GM23338 (cell line): ENCODE results near the gene GHDC. TPM values are rescaled to one million over a fixed set of nuclear protein-coding genes. Genes with fewer than 3 reads are reported as not detected.

Source experiments
- ATAC-seq: fragments of 200-7000 bp; cut with Tn5 transposase; 3 replicates; pipeline ENCODE4 v1.9.1; 2020
- DNase-seq: peaks from one replicate; pipeline ENCODE4 v3.0.0-alpha.2; 2015; ENCODE audit warnings: low spot score
- H2AFZ ChIP-seq: fragments of 200-600 bp; sonication (generic); 2 replicates; pipeline ENCODE4 v1.8.0; 2016; ENCODE audit warnings: antibody characterized with exemption, mild to moderate bottlenecking, moderate library complexity
- H3F3A ChIP-seq: fragments of 200-600 bp; sonication (generic); replicated peaks from 2 replicates; pipeline ENCODE4 v1.8.0; 2017; ENCODE audit warnings: antibody characterized with exemption, mixed run types, low read depth
- H3K27ac ChIP-seq: fragments of 200-600 bp; sonication (generic); 2 replicates; pipeline ENCODE4 v1.6.1; 2016; ENCODE audit warnings: low read depth
- H3K27me3 ChIP-seq: fragments of 200-600 bp; sonication (generic); 2 replicates; pipeline ENCODE4 v1.8.0; 2016; ENCODE audit warnings: mild to moderate bottlenecking, mixed run types, moderate library complexity; ENCODE audit not compliant: insufficient read depth
- H3K36me3 ChIP-seq: fragments of 200-600 bp; sonication (generic); 2 replicates; pipeline ENCODE4 v1.8.0; 2016; ENCODE audit warnings: mild to moderate bottlenecking; ENCODE audit not compliant: insufficient read depth
- H3K4me1 ChIP-seq: fragments of 200-600 bp; sonication (generic); 2 replicates; pipeline ENCODE4 v1.8.0; 2016; ENCODE audit warnings: mild to moderate bottlenecking, moderate library complexity; ENCODE audit not compliant: insufficient read depth
- H3K4me2 ChIP-seq: fragments of 200-600 bp; sonication (generic); 2 replicates; pipeline ENCODE4 v1.7.1; 2017; ENCODE audit warnings: mixed run types
- H3K4me3 ChIP-seq: fragments of 200-600 bp; sonication (generic); 2 replicates; pipeline ENCODE4 v1.6.1; 2016; ENCODE audit warnings: mixed run types
- H3K79me2 ChIP-seq: fragments of 200-600 bp; sonication (generic); replicated peaks from 2 replicates; pipeline ENCODE4 v1.8.0; 2017; ENCODE audit warnings: mild to moderate bottlenecking; ENCODE audit not compliant: insufficient read depth
- H3K9me2 ChIP-seq: fragments of 200-600 bp; sonication (generic); 2 replicates; pipeline ENCODE4 v1.8.0; 2017; ENCODE audit not compliant: insufficient read depth
- H4K20me1 ChIP-seq: fragments of 200-600 bp; sonication (generic); replicated peaks from 2 replicates; pipeline ENCODE4 v1.8.0; 2017; ENCODE audit warnings: mild to moderate bottlenecking; ENCODE audit not compliant: insufficient read depth
- H3K27ac Mint-ChIP-seq: 2 replicates; pipeline ENCODE4 v1.8.0; 2020; ENCODE audit warnings: inconsistent platforms, mild to moderate bottlenecking, moderate library complexity, mixed read lengths
- H3K27me3 Mint-ChIP-seq: 3 replicates; pipeline ENCODE4 v1.8.0; 2022; ENCODE audit warnings: low read depth, mild to moderate bottlenecking, moderate library complexity, mixed read lengths, inconsistent platforms; ENCODE audit not compliant: insufficient read depth, poor library complexity
- H3K36me3 Mint-ChIP-seq: 3 replicates; pipeline ENCODE4 v1.8.0; 2021; ENCODE audit warnings: low read depth, mild to moderate bottlenecking, inconsistent platforms, moderate library complexity, mixed read lengths
- H3K4me1 Mint-ChIP-seq: 3 replicates; pipeline ENCODE4 v1.8.0; 2020; ENCODE audit warnings: mild to moderate bottlenecking, inconsistent platforms, mixed read lengths
- H3K4me3 Mint-ChIP-seq: 3 replicates; pipeline ENCODE4 v1.8.0; 2021; ENCODE audit warnings: moderate library complexity, mild to moderate bottlenecking, inconsistent platforms, mixed read lengths
- H3K9me3 Mint-ChIP-seq: 3 replicates; pipeline ENCODE4 v1.8.0; 2020; ENCODE audit warnings: moderate library complexity, mild to moderate bottlenecking, inconsistent platforms, mixed read lengths
- CREB1 ChIP-seq: fragments of 250-450 bp; sonication (Bioruptor Pico); IDR thresholded peaks from 2 replicates; pipeline ENCODE4 v1.5.0; 2020; ENCODE audit warnings: low read depth, mild to moderate bottlenecking, moderate library complexity
- EZH2 ChIP-seq: fragments of 200-600 bp; sonication (generic); IDR thresholded peaks from one replicate; pipeline ENCODE4 v1.8.0; 2017; ENCODE audit warnings: antibody characterized with exemption, mild to moderate bottlenecking, low read depth; ENCODE audit not compliant: unreplicated experiment
- EZH2phosphoT487 ChIP-seq: fragments of 200-600 bp; sonication (generic); IDR thresholded peaks from one replicate; pipeline ENCODE4 v1.8.1; 2018; ENCODE audit warnings: antibody characterized with exemption; ENCODE audit not compliant: unreplicated experiment
- JUNB ChIP-seq: IDR thresholded peaks from one replicate; pipeline ENCODE4 v1.6.1; 2016; ENCODE audit warnings: antibody characterized with exemption; ENCODE audit not compliant: unreplicated experiment
- NANOG ChIP-seq: IDR thresholded peaks from 2 replicates; pipeline ENCODE4 v1.6.1; 2016; ENCODE audit warnings: antibody characterized with exemption, borderline replicate concordance
- POLR2AphosphoS5 ChIP-seq: IDR thresholded peaks from 2 replicates; pipeline ENCODE4 v1.6.1; 2016; ENCODE audit warnings: antibody characterized with exemption, low read depth
- STAT1 ChIP-seq: IDR thresholded peaks from one replicate; pipeline ENCODE4 v1.6.1; 2016; ENCODE audit warnings: antibody characterized with exemption; ENCODE audit not compliant: unreplicated experiment
- ZNF331 ChIP-seq: fragments of 250-450 bp; sonication (Bioruptor Pico); IDR thresholded peaks from 2 replicates; pipeline ENCODE4 v1.5.0; 2020; ENCODE audit warnings: low read depth, mild to moderate bottlenecking, moderate library complexity
- polyA plus RNA-seq: library from polyadenylated mRNA; unstranded; fragments of >200 nt; fragmentation: Nextera tagmentation; extraction: Ambion mirVana; gene quantifications from 2 replicates; pipeline ENCODE4 v1.2.1, GENCODE V29; 2016
- total RNA-seq: library from RNA; depleted of rRNA; stranded (reverse); fragments of >200 nt; shearing (Covaris generic); gene quantifications from 2 replicates; pipeline ENCODE4 v1.2.3, GENCODE V29; 2014
- TF ChIP-seq, protein P1 (sequence below): fragments of 250-450 bp; sonication (Bioruptor Pico); IDR thresholded peaks from 2 replicates; pipeline ENCODE4 v1.5.0; 2020; ENCODE audit warnings: mild to moderate bottlenecking, moderate library complexity
- TF ChIP-seq, protein P2 (sequence below), 2 experiments: fragments of 200-600 bp in 1 of 2; sonication (generic) in 1 of 2; conservative IDR thresholded peaks; 2 replicates each; pipeline versions ENCODE4 v1.5.1 to v1.6.1; 2016 to 2017; ENCODE audit warnings: antibody characterized with exemption in 2 of 2, low read depth in 2 of 2, mild to moderate bottlenecking in 2 of 2, moderate library complexity in 1 of 2
- TF ChIP-seq, protein P3 (sequence below): IDR thresholded peaks from 2 replicates; pipeline ENCODE4 v1.6.1; 2016; ENCODE audit warnings: antibody characterized with exemption
- TF ChIP-seq, protein P4 (sequence below): IDR thresholded peaks from one replicate; pipeline ENCODE4 v1.6.1; 2018; ENCODE audit warnings: antibody characterized with exemption; ENCODE audit not compliant: unreplicated experiment

GHDC gene
- total and polyA plus RNA-seq, 2 experiments from 2014 or later: 4.0 to 13.8 TPM

DNA sequence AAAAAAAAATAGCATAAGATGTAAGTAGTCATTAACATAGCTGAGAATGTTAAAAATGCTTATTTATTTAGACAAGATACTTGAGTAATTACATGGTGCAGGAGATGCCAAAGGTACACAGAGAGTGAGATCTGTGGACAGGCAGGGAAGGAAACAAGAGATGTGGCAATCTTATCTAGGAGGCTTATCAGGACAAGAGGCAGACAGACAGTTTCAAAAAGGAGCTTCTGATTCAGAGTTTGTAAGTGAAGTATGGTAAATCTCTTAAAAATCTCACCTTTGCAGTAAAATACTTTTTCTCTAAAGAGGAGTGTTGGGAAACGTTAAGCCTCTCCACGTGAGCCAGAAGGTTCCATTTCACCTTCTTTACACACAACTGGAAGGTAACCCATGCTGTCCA is 19.9 kb upstream of the GHDC start:
- TF ChIP-seq, protein P1, sequence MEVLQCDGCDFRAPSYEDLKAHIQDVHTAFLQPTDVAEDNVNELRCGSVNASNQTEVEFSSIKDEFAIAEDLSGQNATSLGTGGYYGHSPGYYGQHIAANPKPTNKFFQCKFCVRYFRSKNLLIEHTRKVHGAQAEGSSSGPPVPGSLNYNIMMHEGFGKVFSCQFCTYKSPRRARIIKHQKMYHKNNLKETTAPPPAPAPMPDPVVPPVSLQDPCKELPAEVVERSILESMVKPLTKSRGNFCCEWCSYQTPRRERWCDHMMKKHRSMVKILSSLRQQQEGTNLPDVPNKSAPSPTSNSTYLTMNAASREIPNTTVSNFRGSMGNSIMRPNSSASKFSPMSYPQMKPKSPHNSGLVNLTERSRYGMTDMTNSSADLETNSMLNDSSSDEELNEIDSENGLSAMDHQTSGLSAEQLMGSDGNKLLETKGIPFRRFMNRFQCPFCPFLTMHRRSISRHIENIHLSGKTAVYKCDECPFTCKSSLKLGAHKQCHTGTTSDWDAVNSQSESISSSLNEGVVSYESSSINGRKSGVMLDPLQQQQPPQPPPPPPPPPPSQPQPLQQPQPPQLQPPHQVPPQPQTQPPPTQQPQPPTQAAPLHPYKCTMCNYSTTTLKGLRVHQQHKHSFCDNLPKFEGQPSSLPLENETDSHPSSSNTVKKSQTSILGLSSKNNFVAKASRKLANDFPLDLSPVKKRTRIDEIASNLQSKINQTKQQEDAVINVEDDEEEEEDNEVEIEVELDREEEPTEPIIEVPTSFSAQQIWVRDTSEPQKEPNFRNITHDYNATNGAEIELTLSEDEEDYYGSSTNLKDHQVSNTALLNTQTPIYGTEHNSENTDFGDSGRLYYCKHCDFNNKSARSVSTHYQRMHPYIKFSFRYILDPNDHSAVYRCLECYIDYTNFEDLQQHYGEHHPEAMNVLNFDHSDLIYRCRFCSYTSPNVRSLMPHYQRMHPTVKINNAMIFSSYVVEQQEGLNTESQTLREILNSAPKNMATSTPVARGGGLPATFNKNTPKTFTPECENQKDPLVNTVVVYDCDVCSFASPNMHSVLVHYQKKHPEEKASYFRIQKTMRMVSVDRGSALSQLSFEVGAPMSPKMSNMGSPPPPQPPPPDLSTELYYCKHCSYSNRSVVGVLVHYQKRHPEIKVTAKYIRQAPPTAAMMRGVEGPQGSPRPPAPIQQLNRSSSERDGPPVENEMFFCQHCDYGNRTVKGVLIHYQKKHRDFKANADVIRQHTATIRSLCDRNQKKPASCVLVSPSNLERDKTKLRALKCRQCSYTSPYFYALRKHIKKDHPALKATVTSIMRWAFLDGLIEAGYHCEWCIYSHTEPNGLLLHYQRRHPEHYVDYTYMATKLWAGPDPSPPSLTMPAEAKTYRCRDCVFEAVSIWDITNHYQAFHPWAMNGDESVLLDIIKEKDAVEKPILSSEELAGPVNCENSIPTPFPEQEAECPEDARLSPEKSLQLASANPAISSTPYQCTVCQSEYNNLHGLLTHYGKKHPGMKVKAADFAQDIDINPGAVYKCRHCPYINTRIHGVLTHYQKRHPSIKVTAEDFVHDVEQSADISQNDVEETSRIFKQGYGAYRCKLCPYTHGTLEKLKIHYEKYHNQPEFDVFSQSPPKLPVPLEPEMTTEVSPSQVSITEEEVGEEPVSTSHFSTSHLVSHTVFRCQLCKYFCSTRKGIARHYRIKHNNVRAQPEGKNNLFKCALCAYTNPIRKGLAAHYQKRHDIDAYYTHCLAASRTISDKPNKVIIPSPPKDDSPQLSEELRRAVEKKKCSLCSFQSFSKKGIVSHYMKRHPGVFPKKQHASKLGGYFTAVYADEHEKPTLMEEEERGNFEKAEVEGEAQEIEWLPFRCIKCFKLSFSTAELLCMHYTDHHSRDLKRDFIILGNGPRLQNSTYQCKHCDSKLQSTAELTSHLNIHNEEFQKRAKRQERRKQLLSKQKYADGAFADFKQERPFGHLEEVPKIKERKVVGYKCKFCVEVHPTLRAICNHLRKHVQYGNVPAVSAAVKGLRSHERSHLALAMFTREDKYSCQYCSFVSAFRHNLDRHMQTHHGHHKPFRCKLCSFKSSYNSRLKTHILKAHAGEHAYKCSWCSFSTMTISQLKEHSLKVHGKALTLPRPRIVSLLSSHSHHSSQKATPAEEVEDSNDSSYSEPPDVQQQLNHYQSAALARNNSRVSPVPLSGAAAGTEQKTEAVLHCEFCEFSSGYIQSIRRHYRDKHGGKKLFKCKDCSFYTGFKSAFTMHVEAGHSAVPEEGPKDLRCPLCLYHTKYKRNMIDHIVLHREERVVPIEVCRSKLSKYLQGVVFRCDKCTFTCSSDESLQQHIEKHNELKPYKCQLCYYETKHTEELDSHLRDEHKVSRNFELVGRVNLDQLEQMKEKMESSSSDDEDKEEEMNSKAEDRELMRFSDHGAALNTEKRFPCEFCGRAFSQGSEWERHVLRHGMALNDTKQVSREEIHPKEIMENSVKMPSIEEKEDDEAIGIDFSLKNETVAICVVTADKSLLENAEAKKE: no peak
- TF ChIP-seq STAT1 (no peak), ZNF331 (CRISPR knock-in tag) (no peak), EZH2phosphoT487 (no peak), JUNB (no peak), EZH2 (no peak), NANOG (no peak), CREB1 (CRISPR knock-in tag) (no peak), POLR2AphosphoS5 (no peak)
- TF ChIP-seq, protein P2, sequence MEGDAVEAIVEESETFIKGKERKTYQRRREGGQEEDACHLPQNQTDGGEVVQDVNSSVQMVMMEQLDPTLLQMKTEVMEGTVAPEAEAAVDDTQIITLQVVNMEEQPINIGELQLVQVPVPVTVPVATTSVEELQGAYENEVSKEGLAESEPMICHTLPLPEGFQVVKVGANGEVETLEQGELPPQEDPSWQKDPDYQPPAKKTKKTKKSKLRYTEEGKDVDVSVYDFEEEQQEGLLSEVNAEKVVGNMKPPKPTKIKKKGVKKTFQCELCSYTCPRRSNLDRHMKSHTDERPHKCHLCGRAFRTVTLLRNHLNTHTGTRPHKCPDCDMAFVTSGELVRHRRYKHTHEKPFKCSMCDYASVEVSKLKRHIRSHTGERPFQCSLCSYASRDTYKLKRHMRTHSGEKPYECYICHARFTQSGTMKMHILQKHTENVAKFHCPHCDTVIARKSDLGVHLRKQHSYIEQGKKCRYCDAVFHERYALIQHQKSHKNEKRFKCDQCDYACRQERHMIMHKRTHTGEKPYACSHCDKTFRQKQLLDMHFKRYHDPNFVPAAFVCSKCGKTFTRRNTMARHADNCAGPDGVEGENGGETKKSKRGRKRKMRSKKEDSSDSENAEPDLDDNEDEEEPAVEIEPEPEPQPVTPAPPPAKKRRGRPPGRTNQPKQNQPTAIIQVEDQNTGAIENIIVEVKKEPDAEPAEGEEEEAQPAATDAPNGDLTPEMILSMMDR (conservative IDR thresholded peaks at IDR 0.05; ENCODE audit: low read depth in 2 of 2): no peak
- TF ChIP-seq, protein P3, sequence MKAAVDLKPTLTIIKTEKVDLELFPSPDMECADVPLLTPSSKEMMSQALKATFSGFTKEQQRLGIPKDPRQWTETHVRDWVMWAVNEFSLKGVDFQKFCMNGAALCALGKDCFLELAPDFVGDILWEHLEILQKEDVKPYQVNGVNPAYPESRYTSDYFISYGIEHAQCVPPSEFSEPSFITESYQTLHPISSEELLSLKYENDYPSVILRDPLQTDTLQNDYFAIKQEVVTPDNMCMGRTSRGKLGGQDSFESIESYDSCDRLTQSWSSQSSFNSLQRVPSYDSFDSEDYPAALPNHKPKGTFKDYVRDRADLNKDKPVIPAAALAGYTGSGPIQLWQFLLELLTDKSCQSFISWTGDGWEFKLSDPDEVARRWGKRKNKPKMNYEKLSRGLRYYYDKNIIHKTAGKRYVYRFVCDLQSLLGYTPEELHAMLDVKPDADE: no peak
- TF ChIP-seq, protein P4, sequence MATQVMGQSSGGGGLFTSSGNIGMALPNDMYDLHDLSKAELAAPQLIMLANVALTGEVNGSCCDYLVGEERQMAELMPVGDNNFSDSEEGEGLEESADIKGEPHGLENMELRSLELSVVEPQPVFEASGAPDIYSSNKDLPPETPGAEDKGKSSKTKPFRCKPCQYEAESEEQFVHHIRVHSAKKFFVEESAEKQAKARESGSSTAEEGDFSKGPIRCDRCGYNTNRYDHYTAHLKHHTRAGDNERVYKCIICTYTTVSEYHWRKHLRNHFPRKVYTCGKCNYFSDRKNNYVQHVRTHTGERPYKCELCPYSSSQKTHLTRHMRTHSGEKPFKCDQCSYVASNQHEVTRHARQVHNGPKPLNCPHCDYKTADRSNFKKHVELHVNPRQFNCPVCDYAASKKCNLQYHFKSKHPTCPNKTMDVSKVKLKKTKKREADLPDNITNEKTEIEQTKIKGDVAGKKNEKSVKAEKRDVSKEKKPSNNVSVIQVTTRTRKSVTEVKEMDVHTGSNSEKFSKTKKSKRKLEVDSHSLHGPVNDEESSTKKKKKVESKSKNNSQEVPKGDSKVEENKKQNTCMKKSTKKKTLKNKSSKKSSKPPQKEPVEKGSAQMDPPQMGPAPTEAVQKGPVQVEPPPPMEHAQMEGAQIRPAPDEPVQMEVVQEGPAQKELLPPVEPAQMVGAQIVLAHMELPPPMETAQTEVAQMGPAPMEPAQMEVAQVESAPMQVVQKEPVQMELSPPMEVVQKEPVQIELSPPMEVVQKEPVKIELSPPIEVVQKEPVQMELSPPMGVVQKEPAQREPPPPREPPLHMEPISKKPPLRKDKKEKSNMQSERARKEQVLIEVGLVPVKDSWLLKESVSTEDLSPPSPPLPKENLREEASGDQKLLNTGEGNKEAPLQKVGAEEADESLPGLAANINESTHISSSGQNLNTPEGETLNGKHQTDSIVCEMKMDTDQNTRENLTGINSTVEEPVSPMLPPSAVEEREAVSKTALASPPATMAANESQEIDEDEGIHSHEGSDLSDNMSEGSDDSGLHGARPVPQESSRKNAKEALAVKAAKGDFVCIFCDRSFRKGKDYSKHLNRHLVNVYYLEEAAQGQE: no peak
- DNase-seq: no peak
- Histone ChIP-seq H3K4me2 (no peak overlapping the region), H3F3A (no peaks in the 10 kb centered on the region; the same call in 1 of the 2 replicates), H3K4me3 (no peak overlapping the region), H3K27ac (no peak overlapping the region), H3K9me2 (no peaks in the 10 kb centered on the region), H3K27me3 (no peaks in the 10 kb centered on the region), H2AFZ (no peak overlapping the region), H3K79me2 (no peaks in the 10 kb centered on the region), H3K36me3 (peaks cover 21% of the 10 kb centered on the region), H4K20me1 (peaks cover 2% of the 10 kb centered on the region; the same call in 1 of the 2 replicates), H3K4me1 (no peaks in the 10 kb centered on the region)
- no peaks in the 10 kb centered on the region for H3K9me3 Mint-ChIP-seq
- no peak for ATAC-seq
- no peaks in the 10 kb centered on the region for H3K4me1 Mint-ChIP-seq
- peaks cover 45% of the 10 kb centered on the region for H3K36me3 Mint-ChIP-seq
- H3K27me3 Mint-ChIP-seq: peaks cover 5% of the 10 kb centered on the region
- no peak overlapping the region for H3K27ac Mint-ChIP-seq
- H3K4me3 Mint-ChIP-seq: no peak overlapping the region
